Stimulated activated naive CD8-positive, alpha-beta T cell treated with anti-CD3 and anti-CD28 coated beads, Interleukin-15, amount 100 ng/mL, for 72 hours (primary cell): ENCODE results near the gene PCSK6.
A peak's percentile ranks its signal among the peaks of the same experiment; 100 is the strongest.

Source experiments
- ATAC-seq: fragments of 150-1000 bp; cut with Tn5 transposase; 2 replicates; pipeline ENCODE4 v1.10.0; 2021; ENCODE audit warnings: mild to moderate bottlenecking, moderate library complexity
- DNase-seq, 2 donors: peaks; one replicate each; pipeline ENCODE4 v3.0.0; 2021 to 2022
- H3K27ac Mint-ChIP-seq, 2 donors: one replicate each; pipeline ENCODE4 v1.8.0; 2022; ENCODE audit warnings: mild to moderate bottlenecking in 2 of 2, mixed read lengths in 2 of 2, moderate library complexity in 2 of 2
- H3K27me3 Mint-ChIP-seq: one replicate; pipeline ENCODE4 v1.8.0; 2022; ENCODE audit warnings: mixed read lengths
- H3K4me1 Mint-ChIP-seq: one replicate; pipeline ENCODE4 v1.8.0; 2022; ENCODE audit warnings: mild to moderate bottlenecking, mixed read lengths
- H3K4me3 Mint-ChIP-seq, 2 donors: one replicate each; pipeline ENCODE4 v1.8.0; 2022; ENCODE audit warnings: mild to moderate bottlenecking in 2 of 2, mixed read lengths in 2 of 2, moderate library complexity in 1 of 2
- H3K9me3 Mint-ChIP-seq, 2 donors: one replicate each; pipeline ENCODE4 v1.8.0; 2022; ENCODE audit warnings: mixed read lengths in 2 of 2

Gene PCSK6

GRCh38 chr15:101489599-101490407 lies at the start of gene PCSK6:
Gene PCSK6 (minus strand): TSS chr15:101489707. CDS start chr15:101489670, 37 bp downstream.
- Mint-ChIP-seq H3K27me3 (peaks cover 84% of the 10 kb centered on the region), H3K4me3 (peak within 1 kb of the TSS in 1 of 2 donors; percentile 70), H3K9me3 (no peaks in the 10 kb centered on the region), H3K27ac (no peak within 1 kb of the TSS), H3K4me1 (peaks cover 19% of the 10 kb centered on the region)
- no peak for DNase-seq
- ATAC-seq, result peak; percentile 32

DNA sequence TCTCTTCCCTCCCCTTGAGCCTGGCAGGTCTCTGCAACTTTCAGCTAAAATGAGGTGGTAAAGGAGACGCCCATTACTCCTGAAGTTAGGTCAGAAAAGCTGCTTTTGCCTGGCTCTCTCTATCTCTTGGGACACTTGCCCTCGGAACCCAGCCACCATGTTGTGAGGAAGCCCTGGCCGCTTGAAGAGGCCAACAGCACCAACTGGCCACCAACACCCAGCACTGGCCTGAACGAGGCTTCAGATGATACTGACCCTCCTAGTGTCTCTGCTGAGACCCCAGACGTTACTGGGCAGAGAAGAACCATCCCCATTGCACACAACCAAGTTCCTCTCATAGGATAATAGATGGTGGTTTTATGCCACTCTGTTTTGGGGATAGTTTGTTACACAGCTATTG lies 49.5 kb upstream of the PCSK6 start:
- Mint-ChIP-seq H3K27ac (no peak overlapping the region), H3K4me3 (no peak overlapping the region), H3K9me3 (no peaks in the 10 kb centered on the region), H3K4me1 (no peaks in the 10 kb centered on the region), H3K27me3 (peaks cover 20% of the 10 kb centered on the region)
- ATAC-seq, result no peak
- no peak for DNase-seq

DNA sequence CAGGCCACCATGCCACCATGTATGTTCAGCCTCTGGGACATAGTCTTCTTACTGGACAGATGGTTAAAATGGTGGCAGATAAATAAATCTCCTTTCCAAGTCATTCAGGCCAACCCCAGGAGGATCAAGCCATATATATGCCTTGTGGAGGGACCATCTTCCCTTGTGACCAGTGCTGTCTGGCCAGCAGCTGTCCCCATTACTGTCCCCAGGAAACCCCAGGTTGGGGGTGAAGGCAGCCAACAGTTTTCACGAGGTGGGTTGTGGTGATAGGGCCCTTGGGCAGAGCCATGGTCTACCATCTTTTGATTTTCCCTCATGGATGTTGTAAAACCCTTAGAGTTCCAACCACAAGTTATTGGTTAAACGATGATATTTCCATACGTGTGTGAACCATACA lies 48.7 kb upstream of the PCSK6 start:
- Mint-ChIP-seq H3K9me3 (no peaks in the 10 kb centered on the region), H3K4me3 (no peak overlapping the region), H3K27me3 (peaks cover 20% of the 10 kb centered on the region), H3K27ac (no peak overlapping the region), H3K4me1 (no peaks in the 10 kb centered on the region)
- ATAC-seq (no peak), DNase-seq (no peak)

- Mint-ChIP-seq H3K9me3 (no peaks in the 10 kb centered on the region), H3K4me1 (no peaks in the 10 kb centered on the region), H3K4me3 (no peak overlapping the region), H3K27ac (no peak overlapping the region), H3K27me3 (peaks cover 20% of the 10 kb centered on the region)
- ATAC-seq, result no peak
- no peak for DNase-seq
Measured at GRCh38 chr15:101537483-101538080, 48.1 kb upstream of the PCSK6 start.

GRCh38 chr15:101536875-101537405 lies 47.4 kb upstream of the PCSK6 start:
- H3K27me3 Mint-ChIP-seq, result peaks cover 20% of the 10 kb centered on the region
- H3K27ac Mint-ChIP-seq, result no peak overlapping the region
- ATAC-seq (no peak), DNase-seq (no peak)
- H3K9me3 Mint-ChIP-seq, result no peaks in the 10 kb centered on the region
- H3K4me1 Mint-ChIP-seq, result no peaks in the 10 kb centered on the region
- H3K4me3 Mint-ChIP-seq, result no peak overlapping the region

DNA sequence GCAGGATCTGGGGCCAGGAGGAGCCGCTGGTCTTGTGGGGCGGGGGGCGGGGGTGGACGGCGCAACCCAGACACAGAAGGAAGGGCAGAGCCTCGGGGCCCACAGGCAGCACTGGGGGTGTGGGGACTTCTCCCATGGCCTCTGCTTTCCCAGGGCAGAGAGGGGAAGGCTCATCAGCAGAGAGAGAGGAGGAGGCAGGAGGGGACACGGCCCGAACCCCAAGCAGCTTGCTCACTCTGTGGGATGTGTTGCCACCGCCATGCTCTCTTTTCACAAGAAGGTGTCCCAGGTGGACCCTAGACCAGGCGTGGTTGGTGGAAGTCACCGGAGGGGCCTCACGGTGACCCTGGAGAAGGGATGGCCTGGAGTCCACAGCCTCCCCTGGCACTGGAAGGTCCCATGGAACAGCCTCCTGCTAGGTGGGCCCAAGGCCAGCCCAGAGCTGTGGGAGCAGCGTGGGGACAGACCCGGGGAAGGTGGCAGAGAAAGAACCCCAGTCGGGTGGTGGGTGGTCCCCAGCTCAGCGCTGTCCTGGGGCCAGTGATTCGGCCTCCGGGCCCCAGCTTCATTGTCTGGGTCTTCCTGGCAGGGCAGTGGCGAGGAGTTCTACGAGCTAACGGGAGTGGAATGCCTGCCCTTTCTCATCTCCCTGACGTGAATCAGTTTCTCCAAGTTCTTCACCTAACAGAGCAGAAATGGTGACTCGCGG lies 46.8 kb upstream of the PCSK6 start:
- Mint-ChIP-seq H3K27me3 (peaks cover 20% of the 10 kb centered on the region), H3K4me3 (no peak overlapping the region), H3K27ac (no peak overlapping the region), H3K4me1 (no peaks in the 10 kb centered on the region), H3K9me3 (no peaks in the 10 kb centered on the region)
- ATAC-seq, result peak; percentile 22
- no peak for DNase-seq

GRCh38 chr15:101535170-101535902 lies 45.8 kb upstream of the PCSK6 start:
- DNase-seq (no peak), ATAC-seq (no peak)
- Mint-ChIP-seq H3K4me1 (no peaks in the 10 kb centered on the region), H3K4me3 (no peak overlapping the region), H3K27ac (no peak overlapping the region), H3K9me3 (no peaks in the 10 kb centered on the region), H3K27me3 (peaks cover 14% of the 10 kb centered on the region)

DNA sequence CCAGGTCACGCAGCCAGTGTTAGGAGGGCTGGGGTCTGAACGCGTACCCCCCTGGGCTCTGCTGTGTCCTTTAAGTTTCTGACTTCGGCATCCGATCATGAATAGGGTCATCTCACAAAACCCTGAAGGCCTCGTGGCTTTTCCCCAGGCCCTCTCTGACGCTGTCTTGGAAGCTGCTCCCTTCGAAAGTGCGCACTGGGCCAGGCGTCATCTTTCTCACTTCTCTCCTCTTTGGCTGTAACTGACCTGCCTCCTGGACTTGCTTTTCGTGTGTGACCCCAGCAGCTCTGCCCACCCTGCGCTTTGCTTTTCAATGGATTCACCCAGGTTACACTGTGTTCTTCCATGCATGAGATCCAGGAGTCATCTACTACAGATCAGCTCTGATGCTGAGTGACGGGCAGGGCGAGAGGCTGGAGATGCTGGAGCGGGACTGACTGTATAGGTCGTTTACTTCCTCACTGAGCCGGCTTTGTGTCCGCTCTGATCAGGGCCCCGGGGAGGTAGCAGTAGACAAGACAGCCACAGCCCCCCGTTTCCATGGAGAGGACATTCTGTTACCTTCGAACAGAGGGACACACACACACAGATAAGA lies 45.0 kb upstream of the PCSK6 start:
- no peaks in the 10 kb centered on the region for H3K4me1 Mint-ChIP-seq
- H3K9me3 Mint-ChIP-seq, result no peaks in the 10 kb centered on the region
- no peak overlapping the region for H3K27ac Mint-ChIP-seq
- DNase-seq, result no peak
- H3K27me3 Mint-ChIP-seq, result peaks cover 13% of the 10 kb centered on the region
- no peak overlapping the region for H3K4me3 Mint-ChIP-seq
- ATAC-seq, result no peak

DNA sequence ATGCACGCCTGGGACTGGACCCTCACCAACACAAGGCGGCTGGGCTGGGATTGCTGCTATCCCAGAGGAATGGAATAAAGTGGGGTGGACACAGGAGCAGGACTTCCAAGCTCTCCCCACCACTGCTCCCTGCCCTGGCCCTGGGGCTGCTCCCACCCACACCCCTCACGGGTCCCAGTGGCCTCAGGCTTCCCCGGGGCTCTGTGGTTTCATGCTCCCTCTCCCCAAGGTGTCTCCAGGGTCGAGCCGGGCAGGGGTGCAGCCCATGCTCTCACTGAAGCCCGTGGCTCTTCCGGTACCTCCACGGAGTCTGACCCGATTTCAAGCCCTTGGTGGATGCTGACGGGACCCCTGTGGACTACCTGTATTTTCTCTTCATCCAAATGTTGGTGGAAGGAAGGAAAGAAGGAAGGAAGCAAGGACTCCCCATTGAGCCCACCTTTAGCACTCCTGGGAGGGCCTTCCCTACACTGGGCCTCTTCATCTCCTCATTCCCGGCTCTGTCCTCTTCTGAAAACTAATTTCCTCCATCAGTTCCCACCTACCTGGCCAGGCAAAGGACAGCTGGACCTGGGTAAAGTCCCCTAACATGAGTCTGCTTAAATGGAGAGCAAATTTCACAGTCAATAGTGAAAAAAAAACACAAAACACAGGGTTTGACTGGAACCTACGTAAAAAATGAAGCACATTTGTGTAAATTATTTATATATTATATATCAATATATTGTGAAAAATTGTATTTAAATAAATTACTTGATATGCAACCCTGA lies 44.0 kb upstream of the PCSK6 start:
- no peak overlapping the region for H3K4me3 Mint-ChIP-seq
- DNase-seq (no peak), ATAC-seq (no peak)
- H3K27ac Mint-ChIP-seq, result no peak overlapping the region
- no peaks in the 10 kb centered on the region for H3K4me1 Mint-ChIP-seq
- no peaks in the 10 kb centered on the region for H3K9me3 Mint-ChIP-seq
- peaks cover 13% of the 10 kb centered on the region for H3K27me3 Mint-ChIP-seq

- peaks cover 13% of the 10 kb centered on the region for H3K27me3 Mint-ChIP-seq
- ATAC-seq, result no peak
- H3K4me3 Mint-ChIP-seq, result no peak overlapping the region
- H3K9me3 Mint-ChIP-seq, result no peaks in the 10 kb centered on the region
- H3K27ac Mint-ChIP-seq, result peak overlapping the region; percentile 38 to 61
- no peak for DNase-seq
- no peaks in the 10 kb centered on the region for H3K4me1 Mint-ChIP-seq
Measured at GRCh38 chr15:101532865-101533264, 43.4 kb upstream of the PCSK6 start.

DNA sequence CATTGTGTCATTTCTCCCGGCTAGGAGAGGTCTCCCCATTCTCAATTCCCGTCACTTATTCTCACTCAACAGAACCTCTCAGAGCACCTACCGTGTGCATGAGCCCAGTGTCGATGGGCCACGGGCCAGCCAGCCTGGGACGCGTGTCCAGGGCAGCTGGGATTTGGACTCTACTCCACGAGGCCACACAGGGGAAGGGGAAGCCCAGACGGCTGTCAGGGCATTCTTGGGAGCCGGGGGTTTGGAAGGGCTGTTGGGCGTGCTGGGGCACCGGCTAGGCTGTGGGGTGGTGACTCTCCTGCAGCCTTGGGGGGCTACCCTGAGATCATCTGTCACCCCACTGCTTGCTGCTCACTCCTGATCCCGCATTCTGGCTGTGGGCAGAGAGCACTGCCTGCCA lies 41.7 kb upstream of the PCSK6 start:
- DNase-seq, result no peak
- Mint-ChIP-seq H3K9me3 (no peaks in the 10 kb centered on the region), H3K27me3 (peaks cover 10% of the 10 kb centered on the region), H3K27ac (no peak overlapping the region), H3K4me3 (no peak overlapping the region), H3K4me1 (no peaks in the 10 kb centered on the region)
- no peak for ATAC-seq

DNA sequence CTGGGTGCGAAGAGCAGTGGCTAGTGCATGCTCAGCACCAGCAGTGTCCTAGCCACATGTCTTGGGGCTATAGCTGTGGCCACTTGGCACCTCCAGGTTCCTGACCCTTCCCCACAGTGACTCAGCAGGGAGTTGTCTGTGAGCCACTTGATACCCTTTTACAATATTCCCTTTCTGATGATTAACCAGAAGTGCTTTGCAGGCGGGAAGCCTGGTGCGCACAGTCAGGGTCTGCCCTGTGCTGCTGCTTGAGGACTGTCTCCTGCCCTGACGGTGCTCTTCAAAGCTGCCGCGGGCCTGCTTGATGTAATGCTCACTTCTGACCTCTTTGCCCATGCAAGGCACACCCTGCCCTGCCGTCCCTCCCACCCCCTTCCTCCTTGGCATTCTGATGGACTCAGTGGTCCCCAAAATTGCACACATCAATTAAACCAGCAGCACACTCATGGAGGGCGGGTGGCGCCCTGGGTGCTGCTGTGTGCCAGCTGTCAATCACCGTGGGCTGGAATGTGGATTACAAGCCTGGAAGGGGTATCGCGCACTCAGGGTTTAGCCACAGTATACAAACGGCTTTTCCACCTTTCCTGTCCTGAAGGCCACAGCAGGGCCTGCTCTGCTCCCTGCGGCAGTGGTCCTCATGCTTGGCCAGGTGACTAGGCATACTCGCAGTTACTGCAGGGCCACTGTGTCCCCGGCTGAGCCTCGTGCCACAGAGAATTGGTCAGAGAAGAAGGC lies 40.9 kb upstream of the PCSK6 start:
- DNase-seq (no peak), ATAC-seq (peak; percentile 10)
- H3K4me3 Mint-ChIP-seq, result no peak overlapping the region
- peaks cover 2% of the 10 kb centered on the region for H3K27me3 Mint-ChIP-seq
- no peaks in the 10 kb centered on the region for H3K9me3 Mint-ChIP-seq
- H3K27ac Mint-ChIP-seq, result no peak overlapping the region
- no peaks in the 10 kb centered on the region for H3K4me1 Mint-ChIP-seq

DNA sequence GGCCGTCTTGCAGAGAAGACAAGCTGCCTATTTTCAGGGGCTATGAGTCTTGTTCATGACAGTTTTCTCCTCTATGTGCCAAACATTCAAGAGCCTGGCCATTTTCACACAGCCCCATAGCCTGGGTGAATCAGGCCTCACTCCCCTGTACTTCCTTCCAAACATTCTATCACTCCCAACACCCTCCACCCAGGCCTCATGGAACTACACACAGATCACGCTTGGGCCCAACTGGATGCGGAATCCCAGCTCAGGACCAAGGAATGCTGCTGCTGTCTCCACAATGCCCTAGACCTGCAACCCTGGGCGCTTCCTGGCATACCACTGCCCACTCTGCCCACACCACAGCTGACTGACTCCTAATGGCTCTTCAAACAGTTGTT lies 39.4 kb upstream of the PCSK6 start:
- H3K27ac Mint-ChIP-seq, result no peak overlapping the region
- no peak overlapping the region for H3K4me3 Mint-ChIP-seq
- ATAC-seq (no peak), DNase-seq (no peak)
- no peaks in the 10 kb centered on the region for H3K27me3 Mint-ChIP-seq
- H3K4me1 Mint-ChIP-seq, result no peaks in the 10 kb centered on the region
- H3K9me3 Mint-ChIP-seq, result no peaks in the 10 kb centered on the region
